ENCODE data around the gene TMEM132C.

- TF ChIP-seq CTCF (IDR thresholded peaks at IDR 0.05) (no peak), POLR2A (IDR thresholded peaks at IDR 0.05) (no peak)
Measured at GRCh38 chr12:128607641-128608040, 340.7 kb downstream of the TMEM132C start.

Measured in right lobe of liver (tissue), 4 donors.